ENCODE data around the gene SLPI. TPM values are rescaled to one million over a fixed set of nuclear protein-coding genes. Genes with fewer than 3 reads are reported as not detected.

Gene SLPI
- total RNA-seq, 6 experiments from 2014 or later, result 0.33 to 0.66 TPM; not detected in 4

- Mint-ChIP-seq H3K27ac (no peak overlapping the region), H3K36me3 (ENCODE audit: low read depth) (no peaks in the 10 kb centered on the region), H3K4me3 (no peak overlapping the region), H3K4me1 (ENCODE audit: low read depth) (no peaks in the 10 kb centered on the region), H3K9me3 (no peaks in the 10 kb centered on the region), H3K27me3 (ENCODE audit: insufficient read depth) (peaks cover 27% of the 10 kb centered on the region)
- no peak for TF ChIP-seq CTCF (IDR thresholded peaks at IDR 0.05)
- DNase-seq, result no peak
Measured at GRCh38 chr20:45258259-45258658, 3.9 kb upstream of the SLPI start.

GRCh38 chr20:45257711-45258110, 3.3 kb upstream of the SLPI start:
- Mint-ChIP-seq H3K27me3 (ENCODE audit: insufficient read depth) (peaks cover 27% of the 10 kb centered on the region), H3K36me3 (ENCODE audit: low read depth) (no peaks in the 10 kb centered on the region), H3K4me3 (no peak overlapping the region), H3K4me1 (ENCODE audit: low read depth) (no peaks in the 10 kb centered on the region), H3K27ac (no peak overlapping the region), H3K9me3 (no peaks in the 10 kb centered on the region)
- DNase-seq, result no peak
- TF ChIP-seq CTCF (IDR thresholded peaks at IDR 0.05), result no peak

- Mint-ChIP-seq H3K27me3 (ENCODE audit: insufficient read depth) (peaks cover 32% of the 10 kb centered on the region), H3K4me3 (no peak overlapping the region), H3K27ac (no peak overlapping the region), H3K4me1 (ENCODE audit: low read depth) (no peaks in the 10 kb centered on the region), H3K36me3 (ENCODE audit: low read depth) (no peaks in the 10 kb centered on the region), H3K9me3 (no peaks in the 10 kb centered on the region)
- no peak for TF ChIP-seq CTCF (IDR thresholded peaks at IDR 0.05)
- no peak for DNase-seq
Measured at GRCh38 chr20:45257161-45257560, 2.8 kb upstream of the SLPI start.

GRCh38 chr20:45253261-45253660, 1.1 kb downstream of the SLPI start:
- no peaks in the 10 kb centered on the region for H3K4me1 Mint-ChIP-seq (ENCODE audit: low read depth)
- peaks cover 14% of the 10 kb centered on the region for H3K27me3 Mint-ChIP-seq (ENCODE audit: insufficient read depth)
- H3K4me3 Mint-ChIP-seq, result no peak overlapping the region
- no peaks in the 10 kb centered on the region for H3K9me3 Mint-ChIP-seq
- DNase-seq, result no peak
- TF ChIP-seq CTCF (IDR thresholded peaks at IDR 0.05), result no peak
- no peaks in the 10 kb centered on the region for H3K36me3 Mint-ChIP-seq (ENCODE audit: low read depth)
- no peak overlapping the region for H3K27ac Mint-ChIP-seq

- TF ChIP-seq CTCF (IDR thresholded peaks at IDR 0.05), result no peak
- Mint-ChIP-seq H3K36me3 (ENCODE audit: low read depth) (no peaks in the 10 kb centered on the region), H3K4me3 (no peak overlapping the region), H3K27me3 (ENCODE audit: insufficient read depth) (peaks cover 9% of the 10 kb centered on the region), H3K9me3 (no peaks in the 10 kb centered on the region), H3K27ac (no peak overlapping the region), H3K4me1 (ENCODE audit: low read depth) (no peaks in the 10 kb centered on the region)
- DNase-seq, result no peak
Measured at GRCh38 chr20:45251884-45252560, 2.3 kb downstream of the SLPI start.

Data from HFFc6 (cell line).